ENCODE data around the gene ANKRD55. TPM values are rescaled to one million over a fixed set of nuclear protein-coding genes. Genes with fewer than 3 reads are reported as not detected.

ANKRD55 gene
- total RNA-seq, 2 experiments from 2014 or later: 0.19 to 0.71 TPM

GRCh38 chr5:56053363-56053762 lies 179.8 kb downstream of the ANKRD55 start:
- peaks cover 14% of the 10 kb centered on the region for H3K36me3 Mint-ChIP-seq
- no peak overlapping the region for H3K4me3 Mint-ChIP-seq
- H3K9me3 Mint-ChIP-seq: peaks cover 12% of the 10 kb centered on the region
- peaks cover 2% of the 10 kb centered on the region for H3K27me3 Mint-ChIP-seq
- POLR2A ChIA-PET: no interaction called here
- no peak overlapping the region for H3K27ac Mint-ChIP-seq
- ATAC-seq (ENCODE audit: low read depth) (no peak), DNase-seq (no peak)
- peaks cover 38% of the 10 kb centered on the region for H3K4me1 Mint-ChIP-seq

GRCh38 chr5:56052735-56053134 lies 180.4 kb downstream of the ANKRD55 start:
- Mint-ChIP-seq H3K4me3 (no peak overlapping the region), H3K4me1 (peaks cover 35% of the 10 kb centered on the region), H3K27me3 (peaks cover 2% of the 10 kb centered on the region), H3K36me3 (peaks cover 14% of the 10 kb centered on the region), H3K27ac (peak overlapping the region; percentile 19), H3K9me3 (peaks cover 11% of the 10 kb centered on the region)
- no peak for ATAC-seq (ENCODE audit: low read depth)
- POLR2A ChIA-PET: interaction anchor here (0.8 kb wide), 1 partner anchor 198 kb away, joined by 3 read pairs; no protein-coding TSS in a partner anchor
- no peak for DNase-seq

GRCh38 chr5:56050551-56051255 lies 182.4 kb downstream of the ANKRD55 start:
- H3K4me1 Mint-ChIP-seq: peaks cover 25% of the 10 kb centered on the region
- peak; percentile 69 for ATAC-seq (ENCODE audit: low read depth)
- peak overlapping the region; percentile 88 for H3K27ac Mint-ChIP-seq

More at GRCh38 chr5:56050551-56051255, 182.4 kb downstream of the ANKRD55 start:
- H3K36me3 Mint-ChIP-seq: peaks cover 16% of the 10 kb centered on the region
- H3K9me3 Mint-ChIP-seq: peaks cover 14% of the 10 kb centered on the region
- H3K4me3 Mint-ChIP-seq: peak overlapping the region; percentile 64
- DNase-seq: no peak
- H3K27me3 Mint-ChIP-seq: peaks cover 2% of the 10 kb centered on the region
- POLR2A ChIA-PET: interaction anchor here (0.6 to 2.1 kb wide), 3 partner anchors 11 to 56 kb away, joined by 3 to 7 read pairs (median 7); partner anchors contain the start of gene IL6ST

Other genes with a start within 250 kb of the ANKRD55 start
- gene IL6ST, start 238.4 kb downstream of the ANKRD55 start, total RNA-seq: 10 to 100 TPM; 46.1 to 48.9 TPM

Data from activated naive CD8-positive, alpha-beta T cell treated with anti-CD3 and anti-CD28 coated beads, Interleukin-2, amount 10 ng/mL, durations not matched to agents 7 days and 5 days (primary cell).